Panc1 (cell line): ENCODE results near the gene ARHGEF39. TPM values are rescaled to one million over a fixed set of nuclear protein-coding genes. Genes with fewer than 3 reads are reported as not detected.

ENCODE experiments used
- ATAC-seq: fragments of 200-7000 bp; cut with Tn5 transposase; 2 replicates; pipeline ENCODE4 v1.9.1; 2020; ENCODE audit warnings: mild to moderate bottlenecking, moderate library complexity
- BruUV-seq: library from RNA; stranded (reverse); fragments of 400-500 nt; replicated peaks from 2 replicates; lab custom pipeline; 2021; lab: Mats Ljungman, UMichigan
- CTCF ChIA-PET: fragments of 300-600 bp; sonication (Branson Sonifier 250); formaldehyde crosslinking; loops from one replicate; lab custom pipeline; 2022; ENCODE audit warnings: antibody characterized with exemption; lab: Charles Lee
- POLR2A ChIA-PET: fragments of 300-600 bp; sonication (Branson Sonifier 250); formaldehyde crosslinking; loops from one replicate; lab custom pipeline; 2022; ENCODE audit warnings: antibody characterized with exemption; lab: Charles Lee
- DNase-seq: peaks from one replicate; pipeline ENCODE4 v3.0.0-alpha.2; 2010; ENCODE audit warnings: low read depth, low spot score
- H3K27ac ChIP-seq: 2 replicates; pipeline ENCODE4 v1.5.1; 2011; ENCODE audit warnings: mild to moderate bottlenecking, low read length, inconsistent platforms
- H3K27me3 ChIP-seq: fragments of 200-500 bp; sonication (Bioruptor generic); 2 replicates; pipeline ENCODE4 v1.6.0; 2014; ENCODE audit warnings: low read length, inconsistent platforms; ENCODE audit not compliant: control insufficient read depth, insufficient read depth
- H3K36me3 ChIP-seq: fragments of 200-500 bp; sonication (Bioruptor generic); 2 replicates; pipeline ENCODE4 v1.5.1; 2014; ENCODE audit warnings: inconsistent platforms, mild to moderate bottlenecking, low read length, moderate library complexity; ENCODE audit not compliant: control insufficient read depth, insufficient read depth
- H3K4me1 ChIP-seq: 2 replicates; pipeline ENCODE4 v1.5.1; 2011; ENCODE audit warnings: inconsistent platforms, mild to moderate bottlenecking, low read length, moderate library complexity; ENCODE audit not compliant: control insufficient read depth, insufficient read depth
- H3K4me3 ChIP-seq, 2 experiments: 2 replicates each; pipeline ENCODE4 v1.5.1; 2011 to 2012; ENCODE audit warnings: low read depth in 2 of 2, low read length in 2 of 2, mild to moderate bottlenecking in 2 of 2, inconsistent platforms in 1 of 2, moderate library complexity in 1 of 2
- H3K9me3 ChIP-seq: fragments of 200-500 bp; sonication (Bioruptor generic); 2 replicates; pipeline ENCODE4 v1.5.1; 2014; ENCODE audit warnings: low read depth, mild to moderate bottlenecking, inconsistent platforms, low read length, moderate library complexity; ENCODE audit not compliant: control insufficient read depth, insufficient read depth
- POLR2AphosphoS5 ChIP-seq: IDR thresholded peaks from 2 replicates; pipeline ENCODE4 v1.6.1; 2012; ENCODE audit warnings: mild to moderate bottlenecking, low read depth, low read length, moderate library complexity
- SIN3A ChIP-seq: IDR thresholded peaks from 2 replicates; pipeline ENCODE4 v1.6.1; 2012; ENCODE audit warnings: low read depth, mild to moderate bottlenecking, low read length, moderate library complexity, borderline replicate concordance; ENCODE audit not compliant: insufficient read depth
- TCF7L2 ChIP-seq: IDR thresholded peaks from 2 replicates; pipeline ENCODE4 v1.6.1; 2011; ENCODE audit warnings: mild to moderate bottlenecking, low read depth, low read length, inconsistent platforms
- in situ Hi-C: cut with HindIII; loops from 2 replicates; pipeline ENCODE4 v1.10.0; 2016; ENCODE audit warnings: low sequenced_read_pairs, low pct_unique_long_range_greater_than_20kb
- intact Hi-C: fragments of 100-400 bp; cut with micrococcal nuclease; formaldehyde crosslinking; loops from one replicate; pipeline ENCODE4 v1.10.0; 2022; ENCODE audit not compliant: unreplicated experiment
- total RNA-seq: library from RNA; stranded (reverse); gene quantifications from one replicate; pipeline ENCODE4 v1.2.1, GENCODE V29; 2021; ENCODE audit not compliant: unreplicated experiment
- TF ChIP-seq, protein P1 (sequence below): fragments of 450-650 bp; IDR thresholded peaks from 2 replicates; pipeline ENCODE4 v1.5.1; 2017; ENCODE audit warnings: mild to moderate bottlenecking
- TF ChIP-seq, protein P2 (sequence below), 2 experiments: IDR thresholded peaks; 2 replicates each; pipeline ENCODE4 v1.6.1; 2011 to 2012; ENCODE audit warnings: low read depth in 2 of 2, control low read depth in 1 of 2, low read length in 1 of 2, mild to moderate bottlenecking in 1 of 2, moderate library complexity in 1 of 2; ENCODE audit not compliant: insufficient read depth in 1 of 2

Gene ARHGEF39
- total RNA-seq, 1 experiment from 2014 or later, result 34.0 TPM

DNA sequence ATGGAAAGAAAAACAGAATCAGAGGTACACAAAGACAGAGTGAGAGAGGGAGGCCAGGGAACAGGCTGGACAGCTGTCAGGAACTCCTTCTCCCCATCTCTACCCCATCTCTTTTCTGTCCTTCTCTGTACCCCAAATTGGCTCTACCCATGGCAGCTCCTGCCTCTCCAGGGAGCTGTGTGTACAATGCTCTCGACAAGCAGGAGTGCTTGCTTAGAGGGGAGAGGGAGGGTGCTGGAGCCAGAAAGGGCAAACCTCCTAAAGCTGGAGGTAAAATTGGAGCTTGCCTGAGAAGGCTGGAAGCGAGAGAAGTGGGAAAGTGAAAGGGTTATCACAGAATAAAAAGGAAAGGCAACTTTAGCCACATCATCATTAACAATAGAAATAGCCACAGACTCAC lies 18.3 kb upstream of the ARHGEF39 start:
- Histone ChIP-seq H3K9me3 (no peaks in the 10 kb centered on the region), H3K27ac (no peak overlapping the region), H3K27me3 (no peaks in the 10 kb centered on the region), H3K4me1 (peaks cover 28% of the 10 kb centered on the region), H3K4me3 (no peak overlapping the region), H3K36me3 (peaks cover 10% of the 10 kb centered on the region; the same call in 1 of the 2 replicates)
- no peak for DNase-seq
- ATAC-seq, result no peak
- BruUV-seq, result no TSS peak
- in situ Hi-C loops, result no loop called here
- intact Hi-C loops, result no loop called here
- ChIA-PET CTCF (interaction anchor here (1.0 kb wide), 1 partner anchor 11 kb away, joined by 5 read pairs; no protein-coding TSS in a partner anchor), POLR2A (interaction anchor here (1.1 kb wide), 1 partner anchor 22 kb away, joined by 4 read pairs; no protein-coding TSS in a partner anchor)
- TF ChIP-seq POLR2AphosphoS5, result no peak
- no peak for TF ChIP-seq TCF7L2
- no peak for TF ChIP-seq SIN3A
- TF ChIP-seq, protein P1, sequence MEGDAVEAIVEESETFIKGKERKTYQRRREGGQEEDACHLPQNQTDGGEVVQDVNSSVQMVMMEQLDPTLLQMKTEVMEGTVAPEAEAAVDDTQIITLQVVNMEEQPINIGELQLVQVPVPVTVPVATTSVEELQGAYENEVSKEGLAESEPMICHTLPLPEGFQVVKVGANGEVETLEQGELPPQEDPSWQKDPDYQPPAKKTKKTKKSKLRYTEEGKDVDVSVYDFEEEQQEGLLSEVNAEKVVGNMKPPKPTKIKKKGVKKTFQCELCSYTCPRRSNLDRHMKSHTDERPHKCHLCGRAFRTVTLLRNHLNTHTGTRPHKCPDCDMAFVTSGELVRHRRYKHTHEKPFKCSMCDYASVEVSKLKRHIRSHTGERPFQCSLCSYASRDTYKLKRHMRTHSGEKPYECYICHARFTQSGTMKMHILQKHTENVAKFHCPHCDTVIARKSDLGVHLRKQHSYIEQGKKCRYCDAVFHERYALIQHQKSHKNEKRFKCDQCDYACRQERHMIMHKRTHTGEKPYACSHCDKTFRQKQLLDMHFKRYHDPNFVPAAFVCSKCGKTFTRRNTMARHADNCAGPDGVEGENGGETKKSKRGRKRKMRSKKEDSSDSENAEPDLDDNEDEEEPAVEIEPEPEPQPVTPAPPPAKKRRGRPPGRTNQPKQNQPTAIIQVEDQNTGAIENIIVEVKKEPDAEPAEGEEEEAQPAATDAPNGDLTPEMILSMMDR, result no peak
- TF ChIP-seq, protein P2, sequence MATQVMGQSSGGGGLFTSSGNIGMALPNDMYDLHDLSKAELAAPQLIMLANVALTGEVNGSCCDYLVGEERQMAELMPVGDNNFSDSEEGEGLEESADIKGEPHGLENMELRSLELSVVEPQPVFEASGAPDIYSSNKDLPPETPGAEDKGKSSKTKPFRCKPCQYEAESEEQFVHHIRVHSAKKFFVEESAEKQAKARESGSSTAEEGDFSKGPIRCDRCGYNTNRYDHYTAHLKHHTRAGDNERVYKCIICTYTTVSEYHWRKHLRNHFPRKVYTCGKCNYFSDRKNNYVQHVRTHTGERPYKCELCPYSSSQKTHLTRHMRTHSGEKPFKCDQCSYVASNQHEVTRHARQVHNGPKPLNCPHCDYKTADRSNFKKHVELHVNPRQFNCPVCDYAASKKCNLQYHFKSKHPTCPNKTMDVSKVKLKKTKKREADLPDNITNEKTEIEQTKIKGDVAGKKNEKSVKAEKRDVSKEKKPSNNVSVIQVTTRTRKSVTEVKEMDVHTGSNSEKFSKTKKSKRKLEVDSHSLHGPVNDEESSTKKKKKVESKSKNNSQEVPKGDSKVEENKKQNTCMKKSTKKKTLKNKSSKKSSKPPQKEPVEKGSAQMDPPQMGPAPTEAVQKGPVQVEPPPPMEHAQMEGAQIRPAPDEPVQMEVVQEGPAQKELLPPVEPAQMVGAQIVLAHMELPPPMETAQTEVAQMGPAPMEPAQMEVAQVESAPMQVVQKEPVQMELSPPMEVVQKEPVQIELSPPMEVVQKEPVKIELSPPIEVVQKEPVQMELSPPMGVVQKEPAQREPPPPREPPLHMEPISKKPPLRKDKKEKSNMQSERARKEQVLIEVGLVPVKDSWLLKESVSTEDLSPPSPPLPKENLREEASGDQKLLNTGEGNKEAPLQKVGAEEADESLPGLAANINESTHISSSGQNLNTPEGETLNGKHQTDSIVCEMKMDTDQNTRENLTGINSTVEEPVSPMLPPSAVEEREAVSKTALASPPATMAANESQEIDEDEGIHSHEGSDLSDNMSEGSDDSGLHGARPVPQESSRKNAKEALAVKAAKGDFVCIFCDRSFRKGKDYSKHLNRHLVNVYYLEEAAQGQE (IDR thresholded peaks at IDR 0.05; ENCODE audit: insufficient read depth in 1 of 2, low read depth in 2 of 2, low read length in 1 of 2), result no peak

DNA sequence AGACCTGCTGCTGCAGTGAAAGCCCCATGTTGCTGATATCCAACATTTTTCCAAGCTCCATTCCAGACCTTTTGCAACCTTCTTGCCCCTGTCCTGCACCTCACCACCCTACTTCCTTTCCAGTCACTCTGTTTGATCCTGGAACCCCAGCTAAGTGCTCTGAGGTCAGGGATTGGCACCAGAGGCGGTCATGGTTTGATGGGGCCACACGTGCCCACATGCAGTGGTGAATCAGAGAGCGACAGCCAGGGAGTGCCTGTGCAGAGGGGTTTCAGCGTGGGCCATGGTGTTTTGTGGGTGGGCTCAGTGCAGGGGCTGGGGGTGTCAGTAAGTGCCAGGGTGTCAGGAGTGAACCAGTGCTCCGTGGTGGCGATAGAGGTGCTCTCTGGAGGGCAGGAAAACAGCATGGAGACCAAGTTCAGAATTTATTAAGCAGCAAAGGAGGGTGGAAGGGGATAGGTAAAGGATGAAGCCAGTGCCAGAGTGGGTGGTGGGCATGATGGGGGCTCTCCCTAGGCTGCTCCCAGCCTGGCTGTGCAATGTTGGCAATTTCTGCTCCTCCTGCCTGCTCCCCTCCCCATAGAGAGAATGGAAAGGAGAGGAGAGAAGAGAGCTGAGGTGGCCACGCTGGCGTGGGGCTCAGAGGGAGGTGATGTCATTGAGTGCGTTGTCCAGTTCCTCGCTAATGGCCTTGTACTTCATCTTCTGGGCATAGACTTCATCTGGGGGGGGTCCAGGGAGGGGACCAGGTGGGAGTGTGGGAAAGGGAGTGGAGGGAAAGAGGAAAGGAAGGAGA lies 17.7 kb upstream of the ARHGEF39 start:
- no peak overlapping the region for H3K4me3 ChIP-seq
- H3K9me3 ChIP-seq, result no peaks in the 10 kb centered on the region
- BruUV-seq, result no TSS peak
- ChIA-PET CTCF (interaction anchor here (1.0 kb wide), 1 partner anchor 10 kb away, joined by 5 read pairs; no protein-coding TSS in a partner anchor), POLR2A (interaction anchor here (1.1 kb wide), 1 partner anchor 22 kb away, joined by 4 read pairs; no protein-coding TSS in a partner anchor)
- in situ Hi-C loops, result no loop called here
- DNase-seq (no peak), ATAC-seq (no peak)
- H3K27ac ChIP-seq, result no peak overlapping the region
- intact Hi-C loops, result no loop called here
- H3K27me3 ChIP-seq, result no peaks in the 10 kb centered on the region
- TF ChIP-seq POLR2AphosphoS5, result peak; percentile 22; the same call in 1 of the 2 replicates
- TF ChIP-seq SIN3A, result no peak
- peaks cover 22% of the 10 kb centered on the region for H3K4me1 ChIP-seq
- H3K36me3 ChIP-seq, result peaks cover 7% of the 10 kb centered on the region; the same call in 1 of the 2 replicates
